G401 (cell line): Measurements from ENCODE around the gene AUNIP. TPM values are rescaled to one million over a fixed set of nuclear protein-coding genes. Genes with fewer than 3 reads are reported as not detected.
A peak's percentile ranks its signal among the peaks of the same experiment; 100 is the strongest.

Source experiments
- DNase-seq: peaks from one replicate; pipeline ENCODE4 v3.0.0-alpha.2; 2015; ENCODE audit warnings: low spot score
- in situ Hi-C: cut with HindIII; loops from 2 replicates; pipeline ENCODE4 v1.10.0; 2016; ENCODE audit warnings: low sequenced_read_pairs, mixed read lengths
- total RNA-seq: library from RNA; depleted of rRNA; stranded (reverse); fragments of >200 nt; shearing (Covaris generic); gene quantifications from 2 replicates; pipeline ENCODE4 v1.2.3, GENCODE V29; 2014

AUNIP gene
- total RNA-seq, 1 experiment from 2014 or later = 28.9 TPM

- in situ Hi-C loops = loop anchor here (10.0 kb wide), 1 partner anchor 104 kb away; the partner anchor contains the start of gene PAFAH2
- DNase-seq = no peak
Observed at GRCh38 chr1:25890239-25891034, 31.2 kb upstream of the AUNIP start.

DNA sequence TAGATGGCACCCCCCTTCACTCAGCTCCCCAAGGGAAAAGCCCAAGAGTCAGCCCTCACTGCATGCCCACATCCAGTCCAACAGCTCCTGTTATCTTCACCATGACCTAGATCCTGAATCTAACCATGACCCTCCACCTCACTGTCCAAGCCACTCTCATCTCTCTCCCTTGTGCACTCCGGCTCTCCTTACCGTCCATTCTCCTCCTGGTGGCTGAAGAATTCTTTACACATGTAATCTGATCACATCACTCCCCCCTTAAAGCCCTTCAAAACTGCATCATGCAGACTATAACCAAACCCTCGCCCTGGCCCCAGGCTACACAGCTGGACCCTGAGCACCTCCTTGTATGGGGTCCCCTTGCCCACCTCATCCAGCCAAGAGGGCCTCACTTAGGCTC is 30.2 kb upstream of the AUNIP start:
- in situ Hi-C loops = no loop called here
- no peak for DNase-seq

DNA sequence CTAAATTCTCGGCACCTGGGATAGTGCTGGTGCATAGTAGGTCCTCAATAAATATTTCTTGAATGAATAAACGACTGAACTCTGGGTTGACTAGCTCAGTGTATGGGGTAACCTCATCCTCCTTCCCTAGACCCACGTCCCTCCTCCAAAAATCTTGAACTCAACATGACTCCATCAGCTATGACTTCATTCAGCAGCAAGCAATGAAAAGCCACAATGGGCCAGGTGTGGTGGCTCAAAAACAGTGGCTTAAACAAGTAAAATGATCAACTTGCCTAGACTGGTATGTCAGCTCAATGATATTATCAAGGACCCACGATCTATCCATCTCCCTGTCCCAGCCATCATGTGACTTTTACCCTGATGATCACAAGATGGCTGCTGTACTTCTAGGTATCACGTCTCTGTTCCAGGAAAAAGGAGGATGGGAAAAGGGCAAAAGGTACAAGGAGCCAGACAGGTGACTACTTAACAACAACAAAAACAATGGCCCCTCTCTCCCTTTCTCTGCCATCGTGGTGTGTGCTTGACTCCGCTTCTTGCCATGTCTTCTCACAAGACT is 29.2 kb upstream of the AUNIP start:
- in situ Hi-C loops = no loop called here
- DNase-seq = no peak

GRCh38 chr1:25885602-25886001 is 26.3 kb upstream of the AUNIP start:
- in situ Hi-C loops = no loop called here
- no peak for DNase-seq

GRCh38 chr1:25881266-25881665 is 22.0 kb upstream of the AUNIP start:
- in situ Hi-C loops = no loop called here
- DNase-seq = no peak

DNA sequence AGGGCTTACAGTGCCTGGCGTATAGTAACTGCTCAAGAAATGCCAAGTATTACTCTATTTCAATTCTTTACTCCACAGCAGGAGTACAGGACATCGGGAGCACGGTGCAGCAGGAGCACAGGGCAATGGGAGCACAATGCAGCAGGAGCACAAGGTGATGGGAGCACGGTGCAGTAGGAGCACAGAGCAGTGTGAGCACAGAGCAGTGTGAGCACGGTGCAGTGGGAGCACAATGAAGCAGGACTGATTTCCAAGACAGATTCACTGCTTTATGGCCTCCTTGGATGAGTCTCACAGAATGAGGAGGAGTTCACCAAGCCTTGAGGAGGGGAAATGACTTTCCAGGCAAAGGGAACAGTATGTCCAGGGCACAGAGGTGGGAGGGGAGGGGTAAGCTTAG is 21.3 kb upstream of the AUNIP start:
- DNase-seq = no peak
- in situ Hi-C loops = no loop called here

DNA sequence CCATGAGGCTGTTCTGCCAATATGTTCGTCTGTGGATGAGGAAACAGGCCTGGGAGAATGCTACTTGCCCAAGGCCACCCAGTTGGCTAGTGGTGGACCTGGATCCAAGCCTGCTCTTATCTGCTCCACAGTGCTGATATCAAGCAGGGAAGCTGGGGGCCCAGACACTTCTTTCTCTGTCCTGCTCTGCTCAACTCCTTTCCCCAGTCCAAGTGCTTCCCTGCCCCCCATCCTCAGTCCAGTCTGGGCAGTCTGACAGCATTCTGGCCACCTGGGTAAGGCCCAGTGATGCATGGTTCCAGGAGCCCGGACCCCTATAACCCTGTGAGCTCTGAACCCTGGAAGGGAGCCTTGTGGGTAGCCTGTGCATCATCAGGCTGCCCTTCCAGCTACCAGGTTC is 20.4 kb upstream of the AUNIP start:
- in situ Hi-C loops = no loop called here

DNA sequence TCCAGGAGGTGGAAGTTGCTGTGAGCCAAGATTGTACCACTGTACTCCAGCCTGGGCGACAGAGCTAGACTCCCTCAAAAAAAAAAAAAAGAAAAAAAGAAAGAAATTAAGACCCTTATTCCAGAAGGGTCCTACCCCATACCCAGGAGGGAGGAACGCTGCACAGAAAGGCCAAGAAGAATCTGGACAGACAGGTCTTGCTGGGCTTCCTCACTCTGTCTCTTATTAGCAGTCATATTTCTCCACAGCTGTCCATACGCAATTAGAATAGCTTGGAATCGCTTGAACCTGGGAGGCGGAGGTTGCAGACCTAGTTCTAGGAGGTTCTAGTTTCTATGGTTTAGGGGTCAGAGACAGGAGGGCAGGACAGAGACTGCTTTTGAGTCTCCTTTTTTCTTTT is 19.4 kb upstream of the AUNIP start:
- in situ Hi-C loops = no loop called here
- DNase-seq = no peak

More for the DNA sequence above, 20.4 kb upstream of the AUNIP start:
- DNase-seq = no peak

- no peak for DNase-seq
- in situ Hi-C loops = no loop called here
Observed at GRCh38 chr1:25877155-25877554, 17.9 kb upstream of the AUNIP start.

GRCh38 chr1:25876693-25877077 is 17.4 kb upstream of the AUNIP start:
- no peak for DNase-seq
- in situ Hi-C loops = no loop called here

GRCh38 chr1:25875856-25876692 is 16.8 kb upstream of the AUNIP start:
- in situ Hi-C loops = no loop called here
- DNase-seq = no peak

GRCh38 chr1:25875154-25875855 is 16.0 kb upstream of the AUNIP start, which contains the start of gene PAQR7:
Gene PAQR7 (minus strand): TSS chr1:25875708. CDS start chr1:25863839, 11,869 bp downstream.
- peak; percentile 73 for DNase-seq
- in situ Hi-C loops = no loop called here

- in situ Hi-C loops = no loop called here
- DNase-seq = no peak
Observed at GRCh38 chr1:25874635-25875153, 15.4 kb upstream of the AUNIP start.

- in situ Hi-C loops = no loop called here
- DNase-seq = no peak
Observed at GRCh38 chr1:25874209-25874608, 15.0 kb upstream of the AUNIP start.

DNA sequence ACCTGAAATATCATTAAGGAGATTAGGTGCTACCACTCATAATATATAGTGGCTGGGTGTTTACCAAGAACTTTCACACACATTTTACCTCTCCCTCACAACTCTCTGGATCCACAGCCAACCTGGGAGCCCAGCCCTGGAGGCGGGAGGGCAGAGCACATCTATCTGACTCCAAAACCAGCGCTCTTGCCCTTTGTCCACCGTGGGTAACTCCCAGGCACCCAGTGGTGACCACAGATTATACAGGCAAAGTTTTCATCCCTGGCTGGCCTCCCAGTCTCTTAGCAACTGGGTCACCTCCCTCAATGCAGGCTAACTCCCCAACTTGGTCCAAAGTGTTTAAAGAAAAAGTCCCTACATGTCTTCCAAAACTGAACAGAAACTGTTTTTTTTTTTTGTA is 13.9 kb upstream of the AUNIP start:
- DNase-seq = no peak
- in situ Hi-C loops = no loop called here

DNA sequence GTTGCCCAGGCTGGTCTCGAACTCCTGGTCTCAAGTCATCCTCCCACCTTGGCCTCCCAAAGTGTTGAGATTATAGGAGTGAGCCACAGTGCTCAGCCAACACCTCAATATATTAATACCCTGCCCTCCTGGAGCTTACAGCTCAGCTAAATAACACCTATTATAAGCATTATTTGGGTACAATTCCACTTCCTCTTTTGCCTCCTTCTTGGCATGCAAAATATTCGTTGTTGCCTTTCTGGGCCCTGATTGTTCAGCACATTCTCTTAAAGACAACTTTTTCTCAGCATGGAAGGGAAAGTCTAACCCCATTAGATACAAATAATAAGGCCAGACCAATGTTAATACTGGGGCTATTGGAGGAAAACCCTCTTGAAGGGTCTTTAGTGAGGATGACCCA is 13.5 kb upstream of the AUNIP start:
- DNase-seq = no peak
- in situ Hi-C loops = no loop called here

- DNase-seq = no peak
- in situ Hi-C loops = no loop called here
Observed at GRCh38 chr1:25871704-25872494, 12.6 kb upstream of the AUNIP start.

DNA sequence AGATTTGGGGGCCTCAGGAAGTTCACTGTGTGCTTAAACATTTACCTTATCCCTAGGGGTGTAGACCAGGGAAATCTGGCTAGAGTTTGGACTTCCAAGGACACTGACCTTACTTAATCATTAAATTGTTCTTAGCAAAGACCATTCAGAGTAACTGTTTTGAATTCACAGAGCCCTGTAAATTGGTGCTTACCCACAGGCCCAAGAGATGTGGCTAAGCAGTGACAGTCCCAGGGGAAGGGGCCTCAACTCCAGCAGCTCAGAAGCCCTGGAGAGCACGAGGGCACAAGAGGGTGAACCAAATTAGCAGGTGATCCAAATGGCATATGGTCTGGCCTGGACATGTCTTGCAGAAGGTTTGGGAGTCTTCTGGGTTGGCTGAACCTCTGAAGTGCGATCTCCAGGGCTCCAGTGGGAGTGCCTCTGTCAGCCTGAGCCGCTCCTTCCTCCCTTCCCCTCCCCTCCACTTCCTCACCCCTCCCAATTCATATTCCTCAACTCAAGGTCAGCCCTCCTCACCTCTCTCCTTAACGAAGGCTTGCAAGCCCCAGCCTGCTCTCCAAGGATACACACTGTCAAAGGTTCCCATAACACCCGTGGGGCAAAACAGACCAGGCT is 11.9 kb upstream of the AUNIP start:
- no peak for DNase-seq
- in situ Hi-C loops = no loop called here
